H9 (cell line): Measurements from ENCODE around the gene DCDC2C. TPM values are rescaled to one million over a fixed set of nuclear protein-coding genes. Genes with fewer than 3 reads are reported as not detected.

Source experiments
- DNase-seq: peaks from one replicate; pipeline ENCODE4 v3.0.0-alpha.2; 2017
- H2AFZ ChIP-seq: one replicate; pipeline ENCODE4 v1.6.1; 2013; ENCODE audit warnings: mild to moderate bottlenecking, low read length, control low read depth, moderate library complexity
- H2AK5ac ChIP-seq: 2 replicates; pipeline ENCODE4 v1.6.1; 2013; ENCODE audit warnings: low read length, control low read depth, mixed read lengths; ENCODE audit not compliant: insufficient read length
- H2BK120ac ChIP-seq: one replicate; pipeline ENCODE4 v1.6.1; 2013; ENCODE audit warnings: low read depth, mild to moderate bottlenecking, low read length, control low read depth, inconsistent platforms; ENCODE audit not compliant: poor library complexity, severe bottlenecking
- H2BK12ac ChIP-seq: 2 replicates; pipeline ENCODE4 v1.6.1; 2013; ENCODE audit warnings: low read length, control low read depth, mixed read lengths, low read depth; ENCODE audit not compliant: insufficient read length
- H2BK15ac ChIP-seq: 2 replicates; pipeline ENCODE4 v1.6.1; 2013; ENCODE audit warnings: low read depth, low read length, control low read depth
- H2BK20ac ChIP-seq: one replicate; pipeline ENCODE4 v1.6.1; 2013; ENCODE audit warnings: low read depth, mild to moderate bottlenecking, low read length, control low read depth, inconsistent platforms; ENCODE audit not compliant: poor library complexity, severe bottlenecking
- H2BK5ac ChIP-seq: 2 replicates; pipeline ENCODE4 v1.6.1; 2013; ENCODE audit warnings: low read length, control low read depth, mixed read lengths; ENCODE audit not compliant: insufficient read length
- H3K14ac ChIP-seq: 2 replicates; pipeline ENCODE4 v1.6.1; 2013; ENCODE audit warnings: low read length, control low read depth; ENCODE audit not compliant: insufficient read depth
- H3K18ac ChIP-seq: 2 replicates; pipeline ENCODE4 v1.6.1; 2013; ENCODE audit warnings: low read depth, mild to moderate bottlenecking, mixed read lengths, low read length, control low read depth; ENCODE audit not compliant: insufficient read length
- H3K23ac ChIP-seq: 2 replicates; pipeline ENCODE4 v1.6.1; 2013; ENCODE audit warnings: low read length, control low read depth, mixed read lengths, low read depth; ENCODE audit not compliant: insufficient read length
- H3K23me2 ChIP-seq: 2 replicates; pipeline ENCODE4 v1.6.1; 2013; ENCODE audit warnings: low read depth, mild to moderate bottlenecking, mixed read lengths, low read length, control low read depth; ENCODE audit not compliant: insufficient read length, poor library complexity, severe bottlenecking
- H3K27ac ChIP-seq: 2 replicates; pipeline ENCODE4 v1.5.1; 2013; ENCODE audit warnings: low read length, control low read depth, mixed read lengths, low read depth; ENCODE audit not compliant: insufficient read length
- H3K27me3 ChIP-seq: 2 replicates; pipeline ENCODE4 v1.6.1; 2013; ENCODE audit warnings: low read length, control low read depth, inconsistent platforms; ENCODE audit not compliant: insufficient read depth
- H3K4ac ChIP-seq: 2 replicates; pipeline ENCODE4 v1.6.1; 2013; ENCODE audit warnings: low read depth, mild to moderate bottlenecking, control low read depth, inconsistent platforms, low read length, moderate library complexity
- H3K4me1 ChIP-seq: 2 replicates; pipeline ENCODE4 v1.6.1; 2013; ENCODE audit warnings: low read length, control low read depth, inconsistent platforms; ENCODE audit not compliant: insufficient read depth
- H3K4me2 ChIP-seq: 2 replicates; pipeline ENCODE4 v1.6.1; 2013; ENCODE audit warnings: low read length, control low read depth, mixed read lengths; ENCODE audit not compliant: insufficient read length, insufficient read depth
- H3K56ac ChIP-seq: 2 replicates; pipeline ENCODE4 v1.6.1; 2013; ENCODE audit warnings: low read depth, mild to moderate bottlenecking, mixed read lengths, low read length, control low read depth; ENCODE audit not compliant: insufficient read length
- H3K79me1 ChIP-seq: 2 replicates; pipeline ENCODE4 v1.6.1; 2013; ENCODE audit warnings: low read depth, mild to moderate bottlenecking, moderate library complexity, low read length, control low read depth, inconsistent platforms; ENCODE audit not compliant: insufficient read depth, poor library complexity, severe bottlenecking
- H3K79me2 ChIP-seq: 2 replicates; pipeline ENCODE4 v1.6.1; 2013; ENCODE audit warnings: low read length, control low read depth, inconsistent platforms; ENCODE audit not compliant: insufficient read depth
- H3K9ac ChIP-seq: 2 replicates; pipeline ENCODE4 v1.6.1; 2013; ENCODE audit warnings: low read length, control low read depth, mixed read lengths; ENCODE audit not compliant: insufficient read length; ENCODE audit errors: extremely low read depth
- H3K9me3 ChIP-seq: one replicate; pipeline ENCODE4 v1.6.1; 2013; ENCODE audit warnings: low read depth, low read length, inconsistent platforms; ENCODE audit not compliant: control insufficient read depth
- H3T11ph ChIP-seq: one replicate; pipeline ENCODE4 v1.6.1; 2013; ENCODE audit warnings: mild to moderate bottlenecking, low read length, control low read depth, inconsistent platforms
- H4K20me1 ChIP-seq: one replicate; pipeline ENCODE4 v1.6.1; 2013; ENCODE audit not compliant: control insufficient read depth, insufficient read length, insufficient read depth
- H4K5ac ChIP-seq: 2 replicates; pipeline ENCODE4 v1.6.1; 2013; ENCODE audit warnings: low read depth, mild to moderate bottlenecking, mixed read lengths, low read length, control low read depth; ENCODE audit not compliant: insufficient read length
- H4K8ac ChIP-seq: replicated peaks from 2 replicates; pipeline ENCODE4 v1.6.1; 2013; ENCODE audit warnings: low read length, control low read depth, mixed read lengths, low read depth; ENCODE audit not compliant: insufficient read length
- H4K91ac ChIP-seq: 2 replicates; pipeline ENCODE4 v1.6.1; 2013; ENCODE audit warnings: low read depth, mild to moderate bottlenecking, moderate library complexity, mixed read lengths, low read length, control low read depth; ENCODE audit not compliant: insufficient read length
- H3K27ac Mint-ChIP-seq, 3 experiments: 2 replicates in 2 of 3; 3 replicates in 1 of 3; pipeline ENCODE4 v1.8.0; 2020 to 2021; ENCODE audit warnings: mixed read lengths in 3 of 3, mild to moderate bottlenecking in 1 of 3, moderate library complexity in 1 of 3
- H3K27me3 Mint-ChIP-seq: 2 replicates; pipeline ENCODE4 v1.8.0; 2021; ENCODE audit warnings: low read depth, mild to moderate bottlenecking, moderate library complexity, mixed read lengths
- H3K36me3 Mint-ChIP-seq, 3 experiments: 2 replicates in 2 of 3; 3 replicates in 1 of 3; pipeline ENCODE4 v1.8.0; 2020 to 2021; ENCODE audit warnings: low read depth in 3 of 3, mixed read lengths in 3 of 3; ENCODE audit not compliant: insufficient read depth in 1 of 3
- H3K4me1 Mint-ChIP-seq, 2 experiments: 2 replicates each; pipeline ENCODE4 v1.8.0; 2020; ENCODE audit warnings: mixed read lengths in 2 of 2
- H3K4me3 Mint-ChIP-seq, 2 experiments: 2 replicates in 1 of 2; 3 replicates in 1 of 2; pipeline ENCODE4 v1.8.0; 2020 to 2021; ENCODE audit warnings: mild to moderate bottlenecking in 2 of 2, mixed read lengths in 2 of 2, moderate library complexity in 1 of 2
- H3K9me3 Mint-ChIP-seq, 2 experiments: 2 replicates in 1 of 2; 3 replicates in 1 of 2; pipeline ENCODE4 v1.8.0; 2020; ENCODE audit warnings: mild to moderate bottlenecking in 2 of 2, mixed read lengths in 2 of 2, moderate library complexity in 1 of 2
- CTCF ChIP-seq: fragments of 200-600 bp; sonication (generic); conservative IDR thresholded peaks from 3 replicates; pipeline ENCODE4 v1.8.0; 2021; ENCODE audit warnings: antibody characterized with exemption, mild to moderate bottlenecking
- WGBS: extraction: QIAGEN DNeasy Blood & Tissue Kit; methylation state at CpG from one replicate; pipeline ENCODE4 v1.1.7; 2013; ENCODE audit warnings: missing lambda C conversion rate, low lambda C conversion rate, mixed read lengths; ENCODE audit not compliant: insufficient read length; ENCODE audit errors: extremely low coverage; 5-methylcytosine and 5-hydroxymethylcytosine counted together
- total RNA-seq: library from RNA; stranded (reverse); gene quantifications from 2 replicates; pipeline ENCODE4 v1.2.1, GENCODE V29; 2021

Gene DCDC2C
- total RNA-seq, 1 experiment from 2014 or later = not detected

GRCh38 chr2:3664118-3664517, 39.3 kb upstream of the DCDC2C start:
- H3K27ac Mint-ChIP-seq = peak overlapping the region in 1 of 3 experiments; percentile 48; a peak in 1 of 7 replicates
- no CpG with 5 or more reads among the region's 3 CpGs for WGBS

More at GRCh38 chr2:3664118-3664517, 39.3 kb upstream of the DCDC2C start:
- Histone ChIP-seq H4K20me1 (peaks cover 2% of the 10 kb centered on the region), H3K4me1 (no peaks in the 10 kb centered on the region; the same call in 1 of the 2 replicates), H3K4me2 (no peak overlapping the region), H3K27me3 (no peaks in the 10 kb centered on the region), H3K23me2 (no peaks in the 10 kb centered on the region), H2BK5ac (no peak overlapping the region), H3K14ac (no peak overlapping the region), H2BK120ac (no peak overlapping the region), H3K23ac (no peak overlapping the region), H3K9ac (no peak overlapping the region), H4K91ac (no peak overlapping the region), H3K79me1 (no peaks in the 10 kb centered on the region), H3K79me2 (no peaks in the 10 kb centered on the region), H3K18ac (no peak overlapping the region), H3K27ac (no peak overlapping the region), H4K5ac (no peak overlapping the region), H4K8ac (no peak overlapping the region), H3K4ac (no peak overlapping the region), H2BK20ac (no peak overlapping the region), H3T11ph (no peak overlapping the region), H3K9me3 (no peaks in the 10 kb centered on the region), H3K56ac (no peak overlapping the region), H2AFZ (no peak overlapping the region), H2BK15ac (no peak overlapping the region), H2BK12ac (no peak overlapping the region), H2AK5ac (no peak overlapping the region)
- Mint-ChIP-seq H3K9me3 (no peaks in the 10 kb centered on the region; a peak in 2 of 5 replicates), H3K4me3 (no peak overlapping the region), H3K4me1 (peaks cover 13 to 17% of the 10 kb centered on the region in 2 experiments), H3K36me3 (no peaks in the 10 kb centered on the region), H3K27me3 (no peaks in the 10 kb centered on the region; the same call in none of the 2 replicates)
- TF ChIP-seq CTCF = no peak
- DNase-seq = no peak
